Measurements from ENCODE around the gene ANO10.

DNA sequence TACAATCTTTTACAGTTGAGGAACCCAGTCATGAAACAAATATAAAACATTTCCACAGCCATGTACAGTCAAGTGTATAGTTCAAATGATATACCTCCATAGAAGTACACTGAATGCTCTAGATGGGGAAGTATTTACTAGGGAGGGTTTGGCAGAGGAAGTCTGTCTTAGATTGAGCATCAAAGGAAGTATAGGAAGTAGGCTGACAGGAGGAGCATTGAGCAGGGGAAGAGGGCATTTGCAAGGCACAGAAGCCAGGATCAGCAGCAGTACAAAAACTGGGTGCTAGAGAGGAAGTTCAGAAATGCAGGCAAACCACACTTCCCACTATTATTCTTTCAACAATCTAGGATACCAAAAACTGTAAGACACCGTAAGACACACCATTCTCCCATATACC is 122.6 kb downstream of the ANO10 start:
- TF ChIP-seq CTCF (IDR thresholded peaks at IDR 0.05), result no peak
- TF ChIP-seq POLR2A (IDR thresholded peaks at IDR 0.05), result no peak
